ENCODE results near the gene OTUD6A. TPM values are rescaled to one million over a fixed set of nuclear protein-coding genes. Genes with fewer than 3 reads are reported as not detected.

OTUD6A gene
- total RNA-seq, 1 donor from 2014 or later = not detected

DNA sequence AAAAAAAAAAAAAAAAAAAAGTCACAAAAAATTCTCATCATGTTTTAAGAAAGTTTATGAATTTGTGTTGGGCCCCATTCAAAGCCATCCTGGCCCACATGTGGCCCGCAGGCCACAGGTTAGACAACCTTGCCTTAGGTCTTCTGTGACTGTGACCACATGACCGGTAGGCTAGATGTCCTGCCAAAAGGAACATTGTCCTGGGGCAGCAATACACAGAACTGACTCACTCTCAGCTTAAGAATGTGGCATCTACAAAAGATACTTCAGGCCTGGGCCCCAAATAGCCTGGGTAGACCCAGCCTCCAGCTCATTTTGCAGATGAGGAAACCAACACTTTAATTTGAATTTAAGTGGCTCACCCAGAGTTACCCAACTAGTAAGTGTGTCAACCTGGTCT, 22.5 kb upstream of the OTUD6A start:
- H3K36me3 ChIP-seq = no peaks in the 10 kb centered on the region
- intact Hi-C loops (cut with DNase I) = no loop called here
- no peaks in the 10 kb centered on the region for H3K27me3 ChIP-seq
- H3K9me3 ChIP-seq = no peaks in the 10 kb centered on the region
- H3K27ac ChIP-seq = no peak overlapping the region
- no peaks in the 10 kb centered on the region for H3K4me1 ChIP-seq
- no peak overlapping the region for H3K4me3 ChIP-seq
- TF ChIP-seq, protein P1, sequence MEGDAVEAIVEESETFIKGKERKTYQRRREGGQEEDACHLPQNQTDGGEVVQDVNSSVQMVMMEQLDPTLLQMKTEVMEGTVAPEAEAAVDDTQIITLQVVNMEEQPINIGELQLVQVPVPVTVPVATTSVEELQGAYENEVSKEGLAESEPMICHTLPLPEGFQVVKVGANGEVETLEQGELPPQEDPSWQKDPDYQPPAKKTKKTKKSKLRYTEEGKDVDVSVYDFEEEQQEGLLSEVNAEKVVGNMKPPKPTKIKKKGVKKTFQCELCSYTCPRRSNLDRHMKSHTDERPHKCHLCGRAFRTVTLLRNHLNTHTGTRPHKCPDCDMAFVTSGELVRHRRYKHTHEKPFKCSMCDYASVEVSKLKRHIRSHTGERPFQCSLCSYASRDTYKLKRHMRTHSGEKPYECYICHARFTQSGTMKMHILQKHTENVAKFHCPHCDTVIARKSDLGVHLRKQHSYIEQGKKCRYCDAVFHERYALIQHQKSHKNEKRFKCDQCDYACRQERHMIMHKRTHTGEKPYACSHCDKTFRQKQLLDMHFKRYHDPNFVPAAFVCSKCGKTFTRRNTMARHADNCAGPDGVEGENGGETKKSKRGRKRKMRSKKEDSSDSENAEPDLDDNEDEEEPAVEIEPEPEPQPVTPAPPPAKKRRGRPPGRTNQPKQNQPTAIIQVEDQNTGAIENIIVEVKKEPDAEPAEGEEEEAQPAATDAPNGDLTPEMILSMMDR (IDR thresholded peaks at IDR 0.05) = no peak
- TF ChIP-seq POLR2AphosphoS5 (IDR thresholded peaks at IDR 0.05; ENCODE audit: insufficient read depth in 1 of 2, low read depth in 1 of 2) (no peak), POLR2A (IDR thresholded peaks at IDR 0.05) (no peak)
- DNase-seq (ENCODE audit: extremely low spot score in 2 of 2) = peak in 1 of 2 donors; percentile 37

DNA sequence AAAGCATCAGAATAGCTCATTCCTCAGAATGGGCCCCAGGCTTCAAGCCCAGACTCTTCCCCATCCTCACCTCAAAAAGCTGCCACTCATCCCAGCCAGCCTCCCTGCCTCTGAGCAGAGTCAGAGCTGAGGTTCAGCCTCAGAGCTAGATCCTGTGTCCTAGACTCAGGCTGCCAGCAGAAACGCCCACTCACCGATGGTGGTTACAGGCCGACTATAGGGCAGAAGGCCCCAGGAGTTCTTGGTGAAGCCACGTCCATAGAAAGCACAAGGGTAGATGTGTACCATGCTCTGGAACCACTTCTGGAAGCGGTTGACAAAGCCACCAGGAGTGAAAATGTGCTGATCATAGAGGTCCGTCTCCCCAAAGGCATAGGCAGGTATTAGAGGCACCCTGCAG, 20.3 kb upstream of the OTUD6A start:
- no peaks in the 10 kb centered on the region for H3K36me3 ChIP-seq
- H3K27ac ChIP-seq = no peak overlapping the region
- TF ChIP-seq POLR2A (IDR thresholded peaks at IDR 0.05) (no peak), POLR2AphosphoS5 (IDR thresholded peaks at IDR 0.05; ENCODE audit: insufficient read depth in 1 of 2, low read depth in 1 of 2) (no peak)
- TF ChIP-seq, protein P1 (IDR thresholded peaks at IDR 0.05) = no peak
- H3K4me3 ChIP-seq = no peak overlapping the region
- intact Hi-C loops (cut with DNase I) = no loop called here
- peak in 1 of 2 donors; percentile 56 for DNase-seq (ENCODE audit: extremely low spot score in 2 of 2)
- H3K27me3 ChIP-seq = no peaks in the 10 kb centered on the region
- H3K9me3 ChIP-seq = no peaks in the 10 kb centered on the region
- no peaks in the 10 kb centered on the region for H3K4me1 ChIP-seq

DNA sequence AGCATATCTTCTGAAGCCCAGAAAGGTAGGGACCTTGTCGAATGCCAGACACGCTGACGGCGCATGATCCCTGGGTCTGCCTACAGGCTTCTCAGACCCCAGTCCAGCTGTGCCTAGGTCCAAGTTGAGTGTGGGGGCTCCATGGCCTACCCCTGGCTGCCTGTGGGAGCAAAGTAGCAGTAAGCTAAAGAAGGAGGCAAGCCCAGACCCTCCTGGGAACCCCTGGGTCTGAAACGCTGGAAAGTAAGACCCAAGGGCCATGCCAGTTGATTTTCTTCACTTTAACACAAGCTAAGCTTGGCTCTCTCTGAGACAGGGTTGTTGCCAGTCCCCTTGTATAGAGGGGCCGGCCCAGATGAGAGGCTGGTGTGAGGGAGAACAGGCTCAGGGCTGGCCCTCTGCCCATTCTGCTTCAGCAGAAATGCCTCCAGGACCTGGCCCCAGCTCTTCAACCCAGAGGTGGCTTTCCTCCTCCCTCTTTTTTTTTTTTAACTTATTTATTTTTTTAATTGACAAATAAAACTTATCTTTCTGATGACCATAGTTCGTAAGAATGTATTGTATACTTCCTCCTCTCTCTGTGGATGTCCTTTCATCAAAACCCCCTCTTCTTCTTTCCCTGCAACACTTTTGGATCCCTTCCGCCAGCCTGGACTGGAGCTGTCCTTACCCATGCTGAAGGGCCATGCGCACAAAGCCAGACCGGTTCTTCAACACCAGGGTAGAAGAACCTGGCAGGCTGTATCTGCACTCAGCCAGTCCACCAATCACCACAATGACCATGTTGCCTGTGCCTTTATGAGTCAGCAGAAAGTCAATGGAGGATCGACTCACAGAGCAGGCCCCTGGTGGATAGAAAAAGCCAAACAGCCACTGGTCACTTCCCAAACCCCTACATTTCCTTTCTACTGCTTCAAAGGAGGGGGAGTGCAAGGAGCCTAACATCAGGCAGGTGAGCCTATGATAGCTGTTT, 19.6 kb upstream of the OTUD6A start:
- no peak overlapping the region for H3K4me3 ChIP-seq
- no peak for TF ChIP-seq POLR2A (IDR thresholded peaks at IDR 0.05)
- H3K27ac ChIP-seq = no peak overlapping the region
- no peaks in the 10 kb centered on the region for H3K9me3 ChIP-seq
- intact Hi-C loops (cut with DNase I) = no loop called here
- no peaks in the 10 kb centered on the region for H3K36me3 ChIP-seq
- no peaks in the 10 kb centered on the region for H3K4me1 ChIP-seq
- no peaks in the 10 kb centered on the region for H3K27me3 ChIP-seq
- DNase-seq (ENCODE audit: extremely low spot score in 2 of 2) = peak; percentile 40 to 67

DNA sequence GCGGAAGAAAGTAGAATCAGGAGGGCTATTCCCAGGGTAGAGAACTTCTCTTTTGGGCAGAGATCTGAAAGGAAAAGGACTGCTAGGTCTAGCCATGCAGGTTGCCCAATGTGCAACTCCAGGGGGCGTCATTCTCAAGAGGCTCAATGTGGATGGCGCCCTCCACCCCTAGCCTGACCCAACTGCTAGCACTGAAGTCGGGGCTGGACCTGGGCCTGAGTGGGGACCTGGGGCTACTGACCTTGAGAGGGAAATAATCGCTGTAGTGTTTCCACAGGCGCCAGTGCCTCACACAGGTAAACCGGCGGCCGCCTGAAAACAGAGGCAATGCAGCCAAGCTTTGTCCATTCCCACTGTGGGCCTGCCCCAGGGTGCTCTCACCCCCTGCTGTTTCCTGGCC, 18.6 kb upstream of the OTUD6A start:
- DNase-seq (ENCODE audit: extremely low spot score in 2 of 2) = peak in 1 of 2 donors; percentile 16
- Histone ChIP-seq H3K4me1 (no peaks in the 10 kb centered on the region), H3K36me3 (no peaks in the 10 kb centered on the region), H3K27me3 (no peaks in the 10 kb centered on the region), H3K27ac (no peak overlapping the region), H3K9me3 (no peaks in the 10 kb centered on the region), H3K4me3 (no peak overlapping the region)
- TF ChIP-seq, protein P1 (IDR thresholded peaks at IDR 0.05) = no peak
- TF ChIP-seq POLR2AphosphoS5 (IDR thresholded peaks at IDR 0.05; ENCODE audit: insufficient read depth in 1 of 2, low read depth in 1 of 2) (no peak), POLR2A (IDR thresholded peaks at IDR 0.05) (no peak)
- intact Hi-C loops (cut with DNase I) = no loop called here

DNA sequence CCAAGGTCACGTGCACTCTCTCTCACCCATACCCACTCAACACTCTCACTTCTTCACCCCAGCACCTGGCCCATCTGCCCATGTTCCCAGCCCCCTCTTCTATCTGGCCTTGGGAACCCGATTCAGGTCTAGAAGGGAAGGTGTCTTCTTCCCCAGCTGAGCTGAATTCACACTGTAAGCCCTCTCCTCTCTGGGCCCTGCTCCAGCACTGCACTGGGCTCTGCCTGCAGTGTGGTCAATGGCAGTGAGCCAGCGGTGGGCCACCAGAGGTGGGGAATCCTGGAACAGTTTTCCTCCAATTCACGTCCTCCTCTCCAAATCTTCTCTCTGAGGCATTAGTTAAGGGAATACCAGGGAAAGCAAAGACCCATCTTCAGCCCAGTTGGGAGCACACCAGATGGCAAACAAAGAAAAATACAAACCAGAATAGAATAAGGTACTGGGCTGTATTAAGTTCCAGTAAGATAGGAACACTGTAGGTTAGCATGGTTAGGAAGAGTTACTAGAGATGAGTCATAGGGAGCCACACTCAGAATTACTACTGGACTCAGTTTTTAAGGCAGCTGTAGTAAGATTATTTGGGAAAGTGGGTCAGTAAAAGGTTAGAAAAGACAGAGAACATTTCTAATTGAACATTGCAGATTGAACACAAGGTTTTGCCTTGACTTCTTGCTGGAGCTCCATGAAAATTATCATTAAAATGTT, 17.6 kb upstream of the OTUD6A start:
- intact Hi-C loops (cut with DNase I) = no loop called here
- Histone ChIP-seq H3K27me3 (no peaks in the 10 kb centered on the region), H3K27ac (no peak overlapping the region), H3K4me3 (no peak overlapping the region), H3K9me3 (no peaks in the 10 kb centered on the region), H3K36me3 (no peaks in the 10 kb centered on the region), H3K4me1 (no peaks in the 10 kb centered on the region)
- DNase-seq (ENCODE audit: extremely low spot score in 2 of 2) = peak; percentile 27 to 67
- no peak for TF ChIP-seq POLR2AphosphoS5 (IDR thresholded peaks at IDR 0.05; ENCODE audit: insufficient read depth in 1 of 2, low read depth in 1 of 2)
- no peak for TF ChIP-seq POLR2A (IDR thresholded peaks at IDR 0.05)
- TF ChIP-seq, protein P1 (IDR thresholded peaks at IDR 0.05) = no peak
